ENCODE data around the gene SLX4IP.

DNA sequence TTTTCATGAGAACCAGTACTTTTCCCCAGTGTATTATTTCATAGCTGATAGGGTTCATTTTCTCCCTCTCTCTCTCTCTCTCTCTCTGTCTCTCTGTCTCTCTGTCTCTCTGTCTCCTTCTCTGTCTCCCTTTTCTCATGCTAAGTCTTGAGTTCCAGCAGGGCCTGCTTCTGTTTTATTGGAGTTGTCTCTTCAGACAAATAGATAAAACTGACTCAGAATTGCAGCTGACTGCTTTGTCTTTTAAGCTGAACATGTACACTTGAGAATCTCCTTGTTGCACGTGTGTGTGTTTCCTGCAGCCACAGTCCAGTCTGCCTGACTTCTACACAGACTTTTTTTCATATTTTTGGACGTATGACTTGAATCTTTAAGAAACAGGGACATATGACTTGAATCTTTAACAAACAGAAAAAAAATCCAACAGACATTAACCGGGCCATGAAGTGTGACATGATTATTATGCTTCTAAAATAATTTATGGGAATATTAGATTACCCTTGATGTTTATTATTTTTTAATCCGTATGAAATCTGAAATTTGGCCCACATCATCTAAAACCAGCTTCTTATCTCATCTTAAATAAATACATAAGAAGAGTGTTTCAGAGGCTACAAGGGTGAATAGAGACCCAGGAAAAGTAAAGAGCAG is 167.2 kb downstream of the SLX4IP start:
- TF ChIP-seq, protein P1, sequence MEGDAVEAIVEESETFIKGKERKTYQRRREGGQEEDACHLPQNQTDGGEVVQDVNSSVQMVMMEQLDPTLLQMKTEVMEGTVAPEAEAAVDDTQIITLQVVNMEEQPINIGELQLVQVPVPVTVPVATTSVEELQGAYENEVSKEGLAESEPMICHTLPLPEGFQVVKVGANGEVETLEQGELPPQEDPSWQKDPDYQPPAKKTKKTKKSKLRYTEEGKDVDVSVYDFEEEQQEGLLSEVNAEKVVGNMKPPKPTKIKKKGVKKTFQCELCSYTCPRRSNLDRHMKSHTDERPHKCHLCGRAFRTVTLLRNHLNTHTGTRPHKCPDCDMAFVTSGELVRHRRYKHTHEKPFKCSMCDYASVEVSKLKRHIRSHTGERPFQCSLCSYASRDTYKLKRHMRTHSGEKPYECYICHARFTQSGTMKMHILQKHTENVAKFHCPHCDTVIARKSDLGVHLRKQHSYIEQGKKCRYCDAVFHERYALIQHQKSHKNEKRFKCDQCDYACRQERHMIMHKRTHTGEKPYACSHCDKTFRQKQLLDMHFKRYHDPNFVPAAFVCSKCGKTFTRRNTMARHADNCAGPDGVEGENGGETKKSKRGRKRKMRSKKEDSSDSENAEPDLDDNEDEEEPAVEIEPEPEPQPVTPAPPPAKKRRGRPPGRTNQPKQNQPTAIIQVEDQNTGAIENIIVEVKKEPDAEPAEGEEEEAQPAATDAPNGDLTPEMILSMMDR (IDR thresholded peaks at IDR 0.05) = no peak
- no peak for TF ChIP-seq MXD4 (CRISPR knock-in tag; IDR thresholded peaks at IDR 0.05; ENCODE audit: borderline replicate concordance)
- TF ChIP-seq, protein P2, sequence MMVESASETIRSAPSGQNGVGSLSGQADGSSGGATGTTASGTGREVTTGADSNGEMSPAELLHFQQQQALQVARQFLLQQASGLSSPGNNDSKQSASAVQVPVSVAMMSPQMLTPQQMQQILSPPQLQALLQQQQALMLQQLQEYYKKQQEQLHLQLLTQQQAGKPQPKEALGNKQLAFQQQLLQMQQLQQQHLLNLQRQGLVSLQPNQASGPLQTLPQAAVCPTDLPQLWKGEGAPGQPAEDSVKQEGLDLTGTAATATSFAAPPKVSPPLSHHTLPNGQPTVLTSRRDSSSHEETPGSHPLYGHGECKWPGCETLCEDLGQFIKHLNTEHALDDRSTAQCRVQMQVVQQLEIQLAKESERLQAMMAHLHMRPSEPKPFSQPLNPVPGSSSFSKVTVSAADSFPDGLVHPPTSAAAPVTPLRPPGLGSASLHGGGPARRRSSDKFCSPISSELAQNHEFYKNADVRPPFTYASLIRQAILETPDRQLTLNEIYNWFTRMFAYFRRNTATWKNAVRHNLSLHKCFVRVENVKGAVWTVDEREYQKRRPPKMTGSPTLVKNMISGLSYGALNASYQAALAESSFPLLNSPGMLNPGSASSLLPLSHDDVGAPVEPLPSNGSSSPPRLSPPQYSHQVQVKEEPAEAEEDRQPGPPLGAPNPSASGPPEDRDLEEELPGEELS (CRISPR knock-in tag; IDR thresholded peaks at IDR 0.05) = no peak

Data from WTC11 (cell line).